Measurements from ENCODE around the gene CNTNAP4.

DNA sequence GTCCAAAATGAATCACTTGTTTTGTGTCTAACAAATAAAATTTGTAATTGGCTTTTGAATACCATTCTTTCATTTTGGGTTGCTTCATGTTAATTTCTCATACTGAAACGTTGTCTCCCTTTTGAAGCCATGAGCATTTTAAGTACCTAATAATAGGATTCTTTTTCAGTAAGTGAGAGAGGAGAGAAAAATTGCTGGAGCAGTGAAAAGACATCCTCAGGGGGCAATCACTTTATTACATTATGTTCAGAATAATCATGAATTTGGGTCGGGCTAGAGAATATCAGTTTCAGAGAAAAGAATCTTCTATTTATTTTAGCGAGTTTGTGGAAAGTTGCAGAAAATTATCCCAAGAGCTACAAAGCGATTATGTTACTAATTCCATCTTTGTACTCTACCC, 96.8 kb downstream of the CNTNAP4 start:
- TF ChIP-seq, protein P1, sequence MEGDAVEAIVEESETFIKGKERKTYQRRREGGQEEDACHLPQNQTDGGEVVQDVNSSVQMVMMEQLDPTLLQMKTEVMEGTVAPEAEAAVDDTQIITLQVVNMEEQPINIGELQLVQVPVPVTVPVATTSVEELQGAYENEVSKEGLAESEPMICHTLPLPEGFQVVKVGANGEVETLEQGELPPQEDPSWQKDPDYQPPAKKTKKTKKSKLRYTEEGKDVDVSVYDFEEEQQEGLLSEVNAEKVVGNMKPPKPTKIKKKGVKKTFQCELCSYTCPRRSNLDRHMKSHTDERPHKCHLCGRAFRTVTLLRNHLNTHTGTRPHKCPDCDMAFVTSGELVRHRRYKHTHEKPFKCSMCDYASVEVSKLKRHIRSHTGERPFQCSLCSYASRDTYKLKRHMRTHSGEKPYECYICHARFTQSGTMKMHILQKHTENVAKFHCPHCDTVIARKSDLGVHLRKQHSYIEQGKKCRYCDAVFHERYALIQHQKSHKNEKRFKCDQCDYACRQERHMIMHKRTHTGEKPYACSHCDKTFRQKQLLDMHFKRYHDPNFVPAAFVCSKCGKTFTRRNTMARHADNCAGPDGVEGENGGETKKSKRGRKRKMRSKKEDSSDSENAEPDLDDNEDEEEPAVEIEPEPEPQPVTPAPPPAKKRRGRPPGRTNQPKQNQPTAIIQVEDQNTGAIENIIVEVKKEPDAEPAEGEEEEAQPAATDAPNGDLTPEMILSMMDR (conservative IDR thresholded peaks at IDR 0.05; ENCODE audit: low read depth, low read length): no peak
- TF ChIP-seq POLR2A (IDR thresholded peaks at IDR 0.05; ENCODE audit: low read depth, low read length): no peak
